ENCODE measurements around the gene RYR3.

The RYR3 gene

GRCh38 chr15:33311312-33311971, 675 bp downstream of the RYR3 start:
- Histone ChIP-seq H3K27me3 (replicated peaks; ENCODE audit: control insufficient read depth, insufficient read depth, low read length) (peaks cover 1% of the 10 kb centered on the region), H3K36me3 (ENCODE audit: control insufficient read depth, insufficient read depth, low read length) (no peaks in the 10 kb centered on the region), H3K4me3 (replicated peaks; ENCODE audit: low read depth, low read length) (no peak overlapping the region)
- no peak for TF ChIP-seq CTCF (IDR thresholded peaks at IDR 0.05; ENCODE audit: insufficient read depth, low read length, poor library complexity, severe bottlenecking)
- no peak for DNase-seq (ENCODE audit: extremely low read depth, insufficient read length)

GRCh38 chr15:33313491-33313890, 2.7 kb downstream of the RYR3 start:
- Histone ChIP-seq H3K27me3 (replicated peaks; ENCODE audit: control insufficient read depth, insufficient read depth, low read length) (peaks cover 1% of the 10 kb centered on the region), H3K4me3 (replicated peaks; ENCODE audit: low read depth, low read length) (no peak overlapping the region), H3K36me3 (ENCODE audit: control insufficient read depth, insufficient read depth, low read length) (no peaks in the 10 kb centered on the region)
- no peak for TF ChIP-seq CTCF (IDR thresholded peaks at IDR 0.05; ENCODE audit: insufficient read depth, low read length, poor library complexity, severe bottlenecking)
- DNase-seq (ENCODE audit: extremely low read depth, insufficient read length): no peak

GRCh38 chr15:33314069-33314468, 3.3 kb downstream of the RYR3 start:
- H3K4me3 ChIP-seq (replicated peaks; ENCODE audit: low read depth, low read length): no peak overlapping the region
- peaks cover 1% of the 10 kb centered on the region for H3K27me3 ChIP-seq (replicated peaks; ENCODE audit: control insufficient read depth, insufficient read depth, low read length)
- no peak for DNase-seq (ENCODE audit: extremely low read depth, insufficient read length)
- TF ChIP-seq CTCF (IDR thresholded peaks at IDR 0.05; ENCODE audit: insufficient read depth, low read length, poor library complexity, severe bottlenecking): no peak
- no peaks in the 10 kb centered on the region for H3K36me3 ChIP-seq (ENCODE audit: control insufficient read depth, insufficient read depth, low read length)

- no peak overlapping the region for H3K4me3 ChIP-seq (replicated peaks; ENCODE audit: low read depth, low read length)
Measured at GRCh38 chr15:33315044-33315443, 4.3 kb downstream of the RYR3 start.

GRCh38 chr15:33317896-33318295, 7.1 kb downstream of the RYR3 start:
- Histone ChIP-seq H3K27me3 (replicated peaks; ENCODE audit: control insufficient read depth, insufficient read depth, low read length) (peaks cover 1% of the 10 kb centered on the region), H3K36me3 (ENCODE audit: control insufficient read depth, insufficient read depth, low read length) (no peaks in the 10 kb centered on the region), H3K4me3 (replicated peaks; ENCODE audit: low read depth, low read length) (no peak overlapping the region)
- DNase-seq (ENCODE audit: extremely low read depth, insufficient read length): no peak
- no peak for TF ChIP-seq CTCF (IDR thresholded peaks at IDR 0.05; ENCODE audit: insufficient read depth, low read length, poor library complexity, severe bottlenecking)

More at GRCh38 chr15:33315044-33315443, 4.3 kb downstream of the RYR3 start:
- peaks cover 1% of the 10 kb centered on the region for H3K27me3 ChIP-seq (replicated peaks; ENCODE audit: control insufficient read depth, insufficient read depth, low read length)
- no peaks in the 10 kb centered on the region for H3K36me3 ChIP-seq (ENCODE audit: control insufficient read depth, insufficient read depth, low read length)
- TF ChIP-seq CTCF (IDR thresholded peaks at IDR 0.05; ENCODE audit: insufficient read depth, low read length, poor library complexity, severe bottlenecking): no peak
- DNase-seq (ENCODE audit: extremely low read depth, insufficient read length): no peak

- Histone ChIP-seq H3K4me3 (replicated peaks; ENCODE audit: low read depth, low read length) (no peak overlapping the region), H3K27me3 (replicated peaks; ENCODE audit: control insufficient read depth, insufficient read depth, low read length) (peaks cover 1% of the 10 kb centered on the region), H3K36me3 (ENCODE audit: control insufficient read depth, insufficient read depth, low read length) (no peaks in the 10 kb centered on the region)
- TF ChIP-seq CTCF (IDR thresholded peaks at IDR 0.05; ENCODE audit: insufficient read depth, low read length, poor library complexity, severe bottlenecking): no peak
- DNase-seq (ENCODE audit: extremely low read depth, insufficient read length): no peak
Measured at GRCh38 chr15:33320017-33320416, 9.2 kb downstream of the RYR3 start.
